B cell (primary cell): Measurements from ENCODE around the gene EP400.

Experiments
- CTCF ChIP-seq: fragments of 200-600 bp; IDR thresholded peaks from one replicate; pipeline ENCODE4 v1.8.0; 2022; ENCODE audit warnings: antibody characterized with exemption, mild to moderate bottlenecking
- EZH2 ChIP-seq: IDR thresholded peaks from 2 replicates; pipeline ENCODE4 v1.6.1; 2012; ENCODE audit warnings: borderline replicate concordance, low read depth, mild to moderate bottlenecking, moderate library complexity, low read length; ENCODE audit not compliant: insufficient read depth, poor library complexity, severe bottlenecking

DNA sequence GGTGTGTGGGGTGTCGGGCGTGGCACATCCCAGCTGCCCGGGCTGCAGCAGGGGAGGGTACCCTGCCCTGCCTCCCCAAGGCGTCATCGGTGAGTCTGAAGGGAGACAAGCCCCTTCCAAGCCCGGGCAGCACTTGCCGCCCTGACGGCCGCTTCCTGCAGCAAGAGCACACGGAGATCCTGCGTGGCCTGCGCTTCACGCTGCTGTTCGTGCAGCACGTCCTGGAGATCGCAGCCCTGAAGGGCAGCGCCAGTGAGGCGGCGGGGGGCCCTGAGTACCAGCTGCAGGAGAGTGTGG lies 30.7 kb upstream of the EP400 start:
- TF ChIP-seq CTCF (no peak), EZH2 (no peak)
